H1 (cell line): ENCODE data around the gene SEMA6D. TPM values are rescaled to one million over a fixed set of nuclear protein-coding genes. Genes with fewer than 3 reads are reported as not detected.

ENCODE experiments used
- CTCF ChIA-PET: fragments of 300-600 bp; sonication (Branson Sonifier 250); formaldehyde crosslinking; loops from one replicate; lab custom pipeline; 2021; ENCODE audit not compliant: partially characterized antibody; lab: Charles Lee
- POLR2A ChIA-PET: fragments of 300-600 bp; sonication (Branson Sonifier 250); formaldehyde crosslinking; loops from one replicate; lab custom pipeline; 2021; ENCODE audit warnings: inconsistent platforms; ENCODE audit not compliant: partially characterized antibody; lab: Charles Lee
- DNase-seq, 2 experiments: peaks; one replicate each; pipeline versions ENCODE4 v3.0.0 to v3.0.0-alpha.2; 2010 to 2022; ENCODE audit warnings: low spot score in 2 of 2, low read depth in 1 of 2, mixed read lengths in 1 of 2
- FAIRE-seq: peaks from 2 replicates; lab custom pipeline; 2011; peaks lifted over from hg19 to GRCh38; lab: Jason Lieb, UNC
- H2AFZ ChIP-seq: 2 replicates; pipeline ENCODE4 v1.8.1; 2012; ENCODE audit warnings: low read length, inconsistent platforms
- H2AK5ac ChIP-seq: 2 replicates; pipeline ENCODE4 v1.6.1; 2013; ENCODE audit warnings: low read depth, low read length
- H2BK120ac ChIP-seq: replicated peaks from 2 replicates; pipeline ENCODE3; 2013; ENCODE audit warnings: low read depth, low read length, inconsistent platforms
- H2BK12ac ChIP-seq: 2 replicates; pipeline ENCODE4 v1.6.1; 2013; ENCODE audit warnings: low read depth, low read length
- H2BK15ac ChIP-seq: 2 replicates; pipeline ENCODE4 v1.6.1; 2013; ENCODE audit warnings: low read length
- H2BK20ac ChIP-seq: 2 replicates; pipeline ENCODE4 v1.6.1; 2013; ENCODE audit warnings: low read length
- H2BK5ac ChIP-seq: 2 replicates; pipeline ENCODE4 v1.6.1; 2013; ENCODE audit warnings: low read depth, low read length
- H3K14ac ChIP-seq: 2 replicates; pipeline ENCODE4 v1.6.1; 2013; ENCODE audit warnings: inconsistent platforms; ENCODE audit not compliant: insufficient read length
- H3K18ac ChIP-seq: 2 replicates; pipeline ENCODE4 v1.6.1; 2013; ENCODE audit warnings: low read length; ENCODE audit errors: extremely low read depth
- H3K23ac ChIP-seq: 2 replicates; pipeline ENCODE4 v1.6.1; 2013; ENCODE audit warnings: inconsistent platforms; ENCODE audit not compliant: insufficient read length
- H3K23me2 ChIP-seq: 2 replicates; pipeline ENCODE4 v1.6.1; 2013; ENCODE audit warnings: low read depth, low read length
- H3K27ac ChIP-seq: 2 replicates; pipeline ENCODE4 v1.6.1; 2011; ENCODE audit warnings: low read depth, low read length, inconsistent platforms
- H3K27me3 ChIP-seq, 4 experiments: replicated peaks in 1 of 4; 1 replicate in 1 of 4; 2 replicates in 3 of 4; pipeline versions ENCODE4 v1.6.1 to v1.8.1; 2011 to 2013; ENCODE audit warnings: low read length in 3 of 4, mild to moderate bottlenecking in 3 of 4, inconsistent platforms in 2 of 4, mixed read lengths in 2 of 4, moderate library complexity in 1 of 4; ENCODE audit not compliant: control insufficient read depth in 3 of 4, insufficient read depth in 3 of 4; ENCODE audit errors: extremely low read depth in 1 of 4
- H3K36me3 ChIP-seq, 4 experiments: 2 replicates each; pipeline versions ENCODE4 v1.6.1 to v1.8.1; 2011 to 2013; ENCODE audit warnings: mild to moderate bottlenecking in 4 of 4, low read length in 3 of 4, moderate library complexity in 2 of 4, control low read depth in 1 of 4, inconsistent platforms in 1 of 4; ENCODE audit not compliant: insufficient read depth in 4 of 4, control insufficient read depth in 2 of 4
- H3K4ac ChIP-seq: replicated peaks from 2 replicates; pipeline ENCODE3; 2013; ENCODE audit warnings: low read length, low read depth, mixed read lengths, inconsistent platforms; ENCODE audit not compliant: insufficient read length
- H3K4me1 ChIP-seq, 4 experiments: replicated peaks in 1 of 4; 1 replicate in 1 of 4; 2 replicates in 3 of 4; pipeline versions ENCODE4 v1.6.1 to v1.8.1; 2011 to 2013; ENCODE audit warnings: low read length in 3 of 4, inconsistent platforms in 2 of 4, mixed read lengths in 1 of 4; ENCODE audit not compliant: insufficient read depth in 4 of 4, control insufficient read depth in 3 of 4
- H3K4me2 ChIP-seq, 2 experiments: 2 replicates each; pipeline versions ENCODE4 v1.6.1 to v1.8.1; 2011 to 2013; ENCODE audit warnings: low read depth in 2 of 2, low read length in 2 of 2, control low read depth in 1 of 2, inconsistent platforms in 1 of 2, mild to moderate bottlenecking in 1 of 2; ENCODE audit not compliant: insufficient read depth in 1 of 2
- H3K4me3 ChIP-seq, 4 experiments: fragments of 200-600, 300-600 bp in 1 of 4; sonication (generic), shearing (Covaris generic), sonication (Bioruptor Twin) in 1 of 4; 2 replicates each; pipeline versions ENCODE4 v1.5.1 to v1.8.1; 2011 to 2016; ENCODE audit warnings: low read length in 4 of 4, low read depth in 3 of 4, control low read depth in 2 of 4, inconsistent platforms in 2 of 4, mild to moderate bottlenecking in 2 of 4, mixed read lengths in 1 of 4, moderate library complexity in 1 of 4; ENCODE audit not compliant: insufficient read depth in 2 of 4; ENCODE audit errors: extremely low read depth in 1 of 4
- H3K56ac ChIP-seq: replicated peaks from 2 replicates; pipeline ENCODE3; 2013; ENCODE audit warnings: low read depth, mild to moderate bottlenecking, mixed read lengths, low read length, inconsistent platforms; ENCODE audit not compliant: insufficient read length
- H3K79me1 ChIP-seq: 2 replicates; pipeline ENCODE4 v1.6.1; 2013; ENCODE audit warnings: low read depth, low read length, control low read depth
- H3K79me2 ChIP-seq, 2 experiments: 2 replicates each; pipeline versions ENCODE4 v1.6.1 to v1.8.1; 2012 to 2013; ENCODE audit warnings: low read length in 2 of 2, mild to moderate bottlenecking in 2 of 2, inconsistent platforms in 1 of 2; ENCODE audit not compliant: insufficient read depth in 2 of 2, control insufficient read depth in 1 of 2
- H3K9ac ChIP-seq, 4 experiments: replicated peaks in 1 of 4; 1 replicate in 1 of 4; 2 replicates in 3 of 4; pipeline versions ENCODE4 v1.6.1 to v1.8.1; 2011 to 2013; ENCODE audit warnings: low read depth in 3 of 4, low read length in 3 of 4, control low read depth in 2 of 4, mild to moderate bottlenecking in 2 of 4, moderate library complexity in 2 of 4, inconsistent platforms in 1 of 4; ENCODE audit errors: extremely low read depth in 1 of 4
- H3K9me3 ChIP-seq, 2 experiments: 2 replicates each; pipeline versions ENCODE4 v1.6.1 to v1.8.1; 2012 to 2013; ENCODE audit warnings: mild to moderate bottlenecking in 2 of 2, moderate library complexity in 2 of 2, control low read depth in 1 of 2, inconsistent platforms in 1 of 2, low read depth in 1 of 2, low read length in 1 of 2, mixed read lengths in 1 of 2; ENCODE audit not compliant: insufficient read depth in 2 of 2
- H4K20me1 ChIP-seq, 2 experiments: replicated peaks in 1 of 2; 2 replicates each; pipeline versions ENCODE3 to v1.8.1; 2011 to 2013; ENCODE audit warnings: inconsistent platforms in 2 of 2, low read length in 2 of 2, mild to moderate bottlenecking in 1 of 2; ENCODE audit not compliant: insufficient read depth in 2 of 2, control insufficient read depth in 1 of 2
- H4K5ac ChIP-seq: 2 replicates; pipeline ENCODE4 v1.6.1; 2013; ENCODE audit warnings: low read length, low read depth, mixed read lengths, inconsistent platforms; ENCODE audit not compliant: insufficient read length
- H4K8ac ChIP-seq: 2 replicates; pipeline ENCODE4 v1.8.0; 2013; ENCODE audit warnings: mild to moderate bottlenecking, moderate library complexity, low read length, inconsistent platforms; ENCODE audit not compliant: insufficient read depth; ENCODE audit errors: extremely low read depth
- H4K91ac ChIP-seq: replicated peaks from 2 replicates; pipeline ENCODE3; 2013; ENCODE audit warnings: low read length, mixed read lengths, inconsistent platforms; ENCODE audit not compliant: insufficient read length
- BRCA1 ChIP-seq: IDR thresholded peaks from 2 replicates; pipeline ENCODE4 v1.6.1; 2012; ENCODE audit warnings: low read depth, low read length, improper control_type of control experiment
- CEBPB ChIP-seq: IDR thresholded peaks from 2 replicates; pipeline ENCODE4 v1.6.1; 2012; ENCODE audit warnings: low read depth, low read length
- CHD2 ChIP-seq: IDR thresholded peaks from 2 replicates; pipeline ENCODE4 v1.6.1; 2012; ENCODE audit warnings: low read length, improper control_type of control experiment
- SAP30 ChIP-seq: fragments of 300-600 bp; sonication (generic); IDR thresholded peaks from 2 replicates; pipeline ENCODE4 v1.7.1; 2012; ENCODE audit warnings: low read length, moderate library complexity, mild to moderate bottlenecking, inconsistent platforms; ENCODE audit not compliant: insufficient read depth, insufficient replicate concordance
- SIRT6 ChIP-seq: IDR thresholded peaks from one replicate; pipeline ENCODE4 v1.7.1; 2012; ENCODE audit warnings: low read length, inconsistent platforms
- SP4 ChIP-seq: IDR thresholded peaks from 2 replicates; pipeline ENCODE4 v1.6.1; 2012; ENCODE audit warnings: low read length, inconsistent platforms
- TBP ChIP-seq: IDR thresholded peaks from 2 replicates; pipeline ENCODE4 v1.6.1; 2011; ENCODE audit warnings: low read depth, low read length, improper control_type of control experiment
- ZNF274 ChIP-seq: IDR thresholded peaks from 2 replicates; pipeline ENCODE4 v1.7.0; 2012; ENCODE audit warnings: low read length, borderline replicate concordance; ENCODE audit errors: extremely low read depth
- WGBS, 2 experiments: shearing (Covaris generic) in 1 of 2; methylation state at CpG; one replicate each; pipeline versions ENCODE4 v1.1.6 to v1.1.7; 2013 to 2015; ENCODE audit warnings: low lambda C conversion rate in 2 of 2, mixed read lengths in 2 of 2, inconsistent platforms in 1 of 2, low coverage in 1 of 2, missing lambda C conversion rate in 1 of 2; ENCODE audit not compliant: insufficient replicate concordance in 2 of 2, insufficient coverage in 1 of 2, insufficient read length in 1 of 2; ENCODE audit errors: extremely low coverage in 1 of 2, missing lambda C conversion rate in 1 of 2; 5-methylcytosine and 5-hydroxymethylcytosine counted together
- polyA plus RNA-seq, 7 experiments: library from polyadenylated mRNA; depleted of rRNA in 3 of 7; stranded (reverse) in 5 of 7; unstranded in 2 of 7; fragments of >200 nt in 5 of 7; fragments of 200-250 nt in 2 of 7; gene quantifications; 1 replicate in 5 of 7; 2 replicates in 1 of 7; 4 replicates in 1 of 7; pipeline versions ENCODE4 v1.2.1 to v1.2.3, GENCODE V29; 2011 to 2013; ENCODE audit warnings: missing spikeins in 2 of 7, mixed read lengths in 2 of 7
- total RNA-seq: library from RNA; stranded (reverse); fragmentation: NEBNext Ultra II Directional; extraction: Animal tissue kit (Norgen Biotek cat#: 25700); gene quantifications from 2 replicates; pipeline ENCODE4 v1.2.1, GENCODE V29; 2021

Gene SEMA6D
- total and polyA plus RNA-seq, 2 of the 8 experiments (the other 6 are each of a cell fraction or from before 2014, with no cell fraction given), result 2.2 to 3.8 TPM

GRCh38 chr15:47767035-47767434 is 49.7 kb downstream of the SEMA6D start:
- H2BK120ac ChIP-seq, result no peak overlapping the region
- no peak overlapping the region for H3K14ac ChIP-seq
- TF ChIP-seq TBP (no peak), ZNF274 (no peak), CHD2 (no peak), BRCA1 (no peak), SAP30 (no peak), SP4 (no peak), SIRT6 (no peak), CEBPB (no peak)
- no peak overlapping the region for H3K9ac ChIP-seq
- no peaks in the 10 kb centered on the region for H4K20me1 ChIP-seq
- no peak overlapping the region for H3K27ac ChIP-seq
- WGBS, 2 experiments, result 86% methylated on average over 5 of the region's 5 CpGs; no CpG with 5 or more reads in 1 of the 2 experiments
- no peak overlapping the region for H3K4ac ChIP-seq
- no peak overlapping the region for H3K23ac ChIP-seq
- H3K27me3 ChIP-seq, result no peaks in the 10 kb centered on the region
- H3K56ac ChIP-seq, result no peak overlapping the region
- no peak overlapping the region for H2BK15ac ChIP-seq
- H4K8ac ChIP-seq, result no peak overlapping the region
- no peaks in the 10 kb centered on the region for H3K23me2 ChIP-seq
- no peak overlapping the region for H3K18ac ChIP-seq
- FAIRE-seq (no peak), DNase-seq (no peak)
- no peaks in the 10 kb centered on the region for H3K9me3 ChIP-seq
- H2BK12ac ChIP-seq, result no peak overlapping the region
- no peak overlapping the region for H4K5ac ChIP-seq
- H3K36me3 ChIP-seq, result peaks cover 0 to 23% (median 8%) of the 10 kb centered on the region in 4 experiments; a peak in 4 of 8 replicates
- H3K4me1 ChIP-seq, result no peaks in the 10 kb centered on the region
- H3K4me3 ChIP-seq, result no peak overlapping the region
- H3K79me1 ChIP-seq, result no peaks in the 10 kb centered on the region
- H4K91ac ChIP-seq, result no peak overlapping the region
- POLR2A ChIA-PET, result no interaction called here
- CTCF ChIA-PET, result interaction anchor here (1.0 kb wide), 1 partner anchor 572 kb away, joined by 3 read pairs; no protein-coding TSS in a partner anchor
- no peak overlapping the region for H2BK20ac ChIP-seq
- H2AFZ ChIP-seq, result no peak overlapping the region
- no peak overlapping the region for H2AK5ac ChIP-seq
- H2BK5ac ChIP-seq, result no peak overlapping the region
- no peaks in the 10 kb centered on the region; a peak in 1 of 4 replicates for H3K79me2 ChIP-seq
- no peak overlapping the region for H3K4me2 ChIP-seq
